ENCODE data around the gene PYGM.
A peak's percentile ranks its signal among the peaks of the same experiment; 100 is the strongest.

Gene PYGM

DNA sequence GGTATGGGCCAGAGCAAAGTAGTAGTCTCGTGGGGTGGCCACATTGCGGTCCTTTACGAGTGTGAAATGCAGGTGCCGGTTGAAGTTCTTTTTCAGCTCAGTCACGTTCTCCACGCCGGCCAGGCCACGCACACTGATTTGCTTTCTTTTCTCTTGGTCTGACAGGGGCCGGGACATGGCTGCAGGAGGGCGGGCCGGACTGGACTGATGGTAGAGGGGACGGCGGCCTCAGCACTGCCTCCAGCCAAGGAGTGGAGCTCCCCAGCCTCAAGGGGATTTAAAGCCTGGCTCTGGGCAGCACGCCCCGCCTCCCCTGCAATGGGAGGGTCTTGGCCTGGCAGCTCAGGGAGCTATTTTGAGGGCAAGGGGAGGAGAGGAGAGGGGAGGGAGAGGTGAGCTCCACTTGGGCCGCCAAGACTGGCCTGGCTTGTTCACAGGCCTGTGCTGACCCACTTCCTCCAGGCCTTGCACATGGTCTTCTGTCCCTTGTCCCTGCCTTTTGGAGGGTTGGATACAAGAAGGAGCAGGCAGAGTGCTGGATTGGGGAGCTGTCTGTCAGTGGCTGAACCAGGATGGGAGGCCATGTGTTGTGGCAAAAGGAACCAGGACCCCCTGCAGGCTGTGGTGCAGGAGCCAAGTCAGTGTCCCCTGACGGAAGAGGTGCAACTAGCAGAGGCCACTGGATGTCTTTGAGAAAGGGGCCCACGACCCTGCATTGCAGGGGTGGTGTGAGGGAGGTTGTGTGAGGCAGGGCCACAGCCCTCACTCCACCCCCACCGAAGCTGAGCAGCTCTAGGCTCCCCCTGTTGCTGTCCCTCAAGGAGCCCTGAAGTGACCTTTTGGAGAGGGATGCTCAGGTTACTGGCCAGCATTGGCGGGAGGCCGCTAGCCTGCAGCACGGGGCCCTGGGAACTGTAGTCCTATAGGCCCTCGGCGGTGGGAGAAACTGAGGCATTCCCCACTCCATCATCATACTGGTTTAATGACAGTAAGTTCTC, at the start of gene PYGM:
TSS of gene PYGM (minus strand) at position 253 of the 998 bp plus-strand sequence. CDS start at position 177, 76 bp downstream.
- no peak for DNase-seq (ENCODE audit: low spot score)

- no peak for DNase-seq (ENCODE audit: low spot score)
Measured at GRCh38 chr11:64805481-64805880, 45.7 kb upstream of the PYGM start.

DNA sequence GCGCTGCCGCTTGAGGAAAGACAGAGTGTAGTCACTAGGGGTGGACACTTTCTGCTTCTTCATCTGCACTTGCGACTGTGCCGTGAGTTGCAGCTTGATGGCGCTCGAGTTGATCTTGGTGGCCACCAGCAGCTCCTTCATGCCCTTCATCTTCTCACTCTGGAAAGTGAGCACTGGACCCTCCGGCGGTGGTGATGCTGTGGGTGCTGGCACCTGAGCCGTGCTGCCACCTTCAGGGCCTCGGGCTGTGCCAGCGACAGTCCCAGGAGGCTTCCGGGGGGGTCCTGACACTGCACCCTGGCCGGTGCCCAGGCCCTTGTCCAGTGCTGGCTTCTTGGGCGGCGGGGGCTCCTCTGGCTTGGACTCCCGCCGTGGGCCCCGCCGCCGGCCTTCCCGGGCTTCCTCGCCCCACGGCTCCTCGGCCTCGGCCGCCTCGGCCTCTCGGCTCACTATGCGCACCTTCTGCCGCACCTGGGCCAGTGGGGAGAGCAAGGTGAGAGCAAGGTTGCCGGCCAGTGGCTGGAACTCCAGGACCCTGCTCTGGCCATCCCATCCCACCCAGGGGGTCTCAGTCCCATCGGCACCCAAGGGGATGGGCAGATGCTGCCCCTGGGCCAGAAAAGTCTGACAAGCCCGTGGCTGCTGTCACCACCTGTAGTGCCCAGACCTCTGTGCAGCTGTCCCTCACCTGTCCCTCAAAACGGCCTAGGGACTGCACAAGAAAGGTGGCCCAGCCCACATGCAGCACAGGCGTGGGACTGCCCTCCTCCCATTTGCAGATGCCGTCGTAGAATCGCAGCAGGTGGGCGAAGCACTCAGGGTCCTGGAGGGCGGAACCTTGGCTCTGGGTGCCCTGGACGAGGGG, 44.8 kb upstream of the PYGM start:
- DNase-seq (ENCODE audit: low spot score) = no peak

- DNase-seq (ENCODE audit: low spot score) = no peak
Measured at GRCh38 chr11:64803846-64804345, 44.1 kb upstream of the PYGM start.

- DNase-seq (ENCODE audit: low spot score) = peak; percentile 82
Measured at GRCh38 chr11:64803158-64803845, 43.5 kb upstream of the PYGM start, which contains the start of gene MAP4K2. Gene MAP4K2 (minus strand): TSS chr11:64803214. CDS start chr11:64803149, 65 bp downstream.

DNA sequence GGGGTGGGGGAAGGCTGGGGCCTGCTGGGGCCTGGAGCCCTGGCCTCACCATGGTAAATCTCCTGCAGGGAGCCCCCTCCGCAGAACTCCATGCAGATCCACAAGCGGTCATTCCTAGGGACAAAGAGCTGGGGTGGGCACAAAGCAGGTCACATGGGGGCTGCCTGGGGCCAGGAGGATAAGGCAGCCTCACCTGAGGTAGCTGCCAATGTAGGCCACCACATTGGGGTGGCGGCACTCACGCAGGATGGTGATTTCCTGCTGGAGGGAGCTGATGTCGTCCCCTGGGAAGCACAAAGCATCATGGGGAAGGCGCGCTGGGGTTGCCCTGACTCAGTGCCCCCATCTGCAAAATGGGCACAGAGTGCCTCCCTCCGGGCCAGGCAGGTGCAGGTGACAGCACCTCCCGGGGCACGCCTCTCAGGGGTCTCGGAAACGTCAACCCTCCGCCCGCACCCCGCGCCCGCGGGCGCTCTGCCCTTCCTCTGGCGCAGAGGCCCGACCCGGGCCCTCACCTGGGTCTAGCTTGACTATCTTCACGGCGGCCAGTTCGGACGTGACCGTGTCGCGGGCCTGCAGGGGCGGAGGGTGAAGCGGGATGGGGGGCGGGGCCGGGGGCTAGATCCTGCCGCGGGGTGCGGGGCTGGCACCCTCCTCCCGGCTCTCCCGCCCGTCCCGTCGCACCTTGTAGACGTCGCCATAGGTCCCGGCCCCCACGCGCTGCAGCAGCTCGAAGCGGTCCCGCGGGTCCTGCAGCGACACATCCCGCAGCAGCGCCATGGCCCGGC, 42.8 kb upstream of the PYGM start:
- DNase-seq (ENCODE audit: low spot score) = no peak

DNA sequence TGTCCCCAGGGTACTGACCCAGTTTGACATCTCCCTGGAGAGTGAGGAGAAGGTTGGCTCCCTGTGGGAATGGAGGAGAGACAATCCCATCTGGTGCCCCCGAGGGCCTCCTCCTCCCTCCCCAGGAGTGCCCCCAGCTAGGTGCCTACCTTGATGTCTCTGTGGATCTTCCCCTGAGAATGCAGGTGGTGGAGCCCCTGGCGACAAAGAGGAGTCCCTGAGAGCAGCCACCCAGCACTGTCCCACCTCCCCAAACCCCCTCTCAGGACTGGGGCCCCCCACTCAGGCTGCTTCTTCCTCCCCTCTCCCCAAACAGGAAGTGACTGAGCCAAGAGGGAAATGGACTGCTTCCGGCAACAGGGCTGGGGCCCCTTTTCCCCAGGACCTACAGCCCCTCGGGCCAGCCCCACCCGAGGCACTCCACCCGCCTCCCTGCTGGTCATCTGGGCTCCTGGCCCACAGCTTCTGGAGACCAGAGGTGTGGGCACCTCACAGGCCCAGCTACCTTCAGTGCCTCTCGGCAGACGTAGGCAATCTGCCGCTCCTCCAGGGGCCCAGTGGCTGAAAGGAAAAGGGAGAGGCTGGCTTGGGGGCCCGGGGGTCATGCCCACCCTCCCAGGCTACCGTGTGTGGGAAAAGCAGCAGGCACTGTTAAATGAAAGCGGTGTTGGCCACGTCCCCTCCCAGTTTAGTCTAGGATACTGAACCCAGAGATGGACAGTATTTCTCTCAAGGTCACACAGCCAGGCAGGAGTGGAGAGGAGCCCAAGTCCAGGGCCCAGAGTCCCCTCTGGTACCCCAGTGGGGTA, 42.0 kb upstream of the PYGM start:
- DNase-seq (ENCODE audit: low spot score) = no peak

DNA sequence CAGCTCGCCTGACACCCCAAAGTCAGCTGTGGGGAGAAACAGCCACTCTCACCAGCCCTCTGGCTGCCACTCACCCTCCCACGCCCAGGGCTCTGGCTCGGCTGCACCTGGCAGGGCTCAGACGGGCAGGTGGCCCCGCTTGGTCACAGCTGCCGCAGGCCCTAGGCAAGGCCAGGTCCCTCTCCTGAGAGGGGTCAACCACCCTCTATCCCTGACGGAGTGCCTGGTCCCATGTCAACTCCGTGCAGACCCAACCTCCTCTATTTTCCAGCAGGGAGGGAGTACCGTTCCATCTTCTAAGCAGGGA, 41.3 kb upstream of the PYGM start:
- no peak for DNase-seq (ENCODE audit: low spot score)

DNA sequence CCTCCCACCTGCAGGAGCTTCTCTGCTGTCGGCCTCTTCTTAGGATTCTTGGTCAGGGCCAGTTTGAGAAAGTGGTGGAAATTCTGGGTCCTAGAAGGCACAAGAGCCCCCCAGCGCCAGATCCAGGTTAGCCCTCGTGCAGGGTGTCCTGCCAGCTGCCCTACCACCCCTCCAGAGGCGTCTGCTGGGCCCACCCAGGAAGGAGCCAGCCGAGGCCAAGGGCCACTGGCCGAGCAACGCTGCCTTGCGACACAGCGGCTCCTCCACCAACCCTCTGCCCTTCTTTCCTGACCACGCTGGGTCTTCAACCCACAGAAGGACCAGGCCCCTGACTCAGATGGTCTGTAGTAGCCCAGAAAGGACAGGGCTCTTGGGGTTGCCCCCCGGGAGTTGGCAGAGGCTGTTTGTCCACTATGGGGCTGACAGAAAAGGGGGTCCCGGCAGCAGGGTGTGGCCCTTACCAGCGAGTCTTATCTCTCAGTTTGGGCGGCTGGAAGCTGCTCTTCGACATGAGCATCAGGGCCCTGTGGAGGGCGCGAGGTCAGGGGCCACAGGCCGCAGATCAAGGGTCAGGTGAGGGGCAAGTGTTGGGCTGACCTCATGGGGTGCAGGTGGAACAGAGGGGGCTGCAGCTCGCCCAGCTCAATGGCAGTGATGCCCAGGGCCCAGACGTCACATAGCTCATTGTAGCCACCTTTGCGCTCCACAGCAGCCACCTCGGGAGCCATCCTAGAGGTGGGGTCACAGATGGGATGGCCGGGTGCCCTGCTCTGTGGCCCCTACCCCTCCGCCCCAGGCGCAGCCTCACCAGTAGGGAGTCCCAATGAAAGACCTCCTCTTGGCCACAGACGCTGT, 40.8 kb upstream of the PYGM start:
- DNase-seq (ENCODE audit: low spot score) = no peak

- DNase-seq (ENCODE audit: low spot score) = no peak
Measured at GRCh38 chr11:64799623-64800302, 40.0 kb upstream of the PYGM start.

- no peak for DNase-seq (ENCODE audit: low spot score)
Measured at GRCh38 chr11:64799256-64799622, 39.5 kb upstream of the PYGM start.

- DNase-seq (ENCODE audit: low spot score) = no peak
Measured at GRCh38 chr11:64796757-64797541, 37.2 kb upstream of the PYGM start.

DNA sequence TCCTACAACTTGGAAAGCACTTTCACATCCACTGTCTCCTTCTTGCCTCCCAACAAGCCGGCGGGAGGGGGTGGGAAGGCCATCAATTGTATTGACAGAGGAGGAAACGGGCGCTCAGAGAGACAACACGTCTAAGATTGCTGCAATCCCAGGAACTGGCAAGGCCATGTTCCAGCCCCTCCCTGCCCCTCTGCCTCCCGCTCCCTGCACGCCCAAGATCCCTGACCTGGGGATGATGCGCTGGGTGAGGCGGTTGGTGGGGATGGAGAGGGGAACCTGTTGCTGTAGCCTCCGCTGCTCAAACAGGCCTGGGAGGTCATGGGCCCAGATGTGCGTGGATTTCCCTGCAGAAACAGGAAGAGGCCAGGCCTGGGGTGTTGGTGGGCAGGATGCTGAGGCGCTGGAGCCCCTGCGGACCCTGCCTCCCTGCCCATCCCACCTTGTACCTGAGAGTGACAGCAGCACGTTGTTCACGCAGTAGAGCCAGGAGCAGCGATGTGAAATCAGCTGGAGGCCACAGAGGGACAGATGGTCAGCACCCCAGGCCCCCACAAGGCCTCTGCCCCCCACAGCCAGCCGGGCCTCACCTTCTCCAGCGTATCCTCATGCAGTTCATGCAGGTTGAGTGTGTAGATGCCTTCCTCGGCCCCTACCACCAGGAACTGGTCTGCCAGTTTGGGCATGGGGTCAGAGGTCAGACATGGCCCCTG, 36.4 kb upstream of the PYGM start:
- DNase-seq (ENCODE audit: low spot score) = no peak

GRCh38 chr11:64794526-64794925, 34.8 kb upstream of the PYGM start:
- DNase-seq (ENCODE audit: low spot score) = no peak

DNA sequence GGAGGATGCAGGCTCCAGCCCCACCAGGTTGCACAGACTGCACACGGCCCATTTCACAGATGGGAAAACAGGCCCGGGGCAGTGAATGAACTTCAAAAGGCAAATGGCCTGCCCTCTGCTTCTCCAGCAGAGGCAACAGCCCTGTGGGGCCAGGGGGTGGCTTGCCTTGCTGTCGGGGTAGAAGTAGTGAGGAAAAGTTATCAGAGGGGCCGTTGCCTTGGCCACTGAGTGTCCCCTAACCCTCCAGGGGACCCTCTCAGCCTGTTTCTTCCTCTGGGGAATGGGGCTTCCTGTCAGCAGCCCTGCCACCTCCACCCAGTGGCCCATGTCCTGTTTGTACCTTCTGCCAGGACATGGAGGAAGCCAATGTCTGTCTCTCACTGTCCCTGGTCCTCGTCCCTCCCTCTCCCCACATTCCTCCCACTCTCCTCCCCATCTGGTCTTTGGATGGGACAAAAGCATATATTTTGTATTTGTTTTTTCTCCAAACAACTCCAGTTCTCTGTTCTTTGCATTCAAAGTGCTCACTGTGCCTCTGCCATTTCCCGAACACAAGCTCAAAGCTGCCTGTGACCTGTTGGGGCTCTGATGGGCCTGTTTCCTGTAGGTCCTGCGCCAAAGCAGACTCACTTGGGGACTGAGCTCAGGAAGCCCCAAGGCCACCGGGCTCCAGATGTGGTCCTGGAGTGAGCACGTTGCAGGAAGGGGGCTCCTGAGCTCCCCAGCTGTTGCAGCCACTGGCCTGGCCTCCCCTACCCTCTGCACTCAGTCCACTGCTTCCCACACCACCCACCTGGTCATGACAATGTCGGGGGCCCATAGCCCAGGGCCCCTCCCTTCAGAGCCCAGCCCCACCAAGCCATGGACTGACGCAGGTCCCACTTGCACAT, 33.7 kb upstream of the PYGM start:
- no peak for DNase-seq (ENCODE audit: low spot score)

- DNase-seq (ENCODE audit: low spot score) = no peak
Measured at GRCh38 chr11:64792482-64792881, 32.7 kb upstream of the PYGM start.
